HCEC 1CT (cell line): ENCODE measurements around the gene ACP4.
"Not testable (repeated sequence)": the region's sequence is repeated elsewhere in the genome, so short reads cannot be mapped to it uniquely, and the experiment has no call there.

Experiments used
- DNase-seq: peaks from one replicate; pipeline ENCODE4 v3.0.0-alpha.2; 2017

ACP4 gene

GRCh38 chr19:50777830-50778303 lies 12.3 kb upstream of the ACP4 start:
- no peak for DNase-seq

- DNase-seq = no peak
These were observed 11.2 kb upstream of the ACP4 start for GRCh38 chr19:50778906-50779430.

- no peak for DNase-seq
These were observed 10.4 kb upstream of the ACP4 start for GRCh38 chr19:50779504-50780457.

GRCh38 chr19:50780753-50781435 lies 9.3 kb upstream of the ACP4 start:
- no peak for DNase-seq

- DNase-seq = not testable (repeated sequence)
These were observed 6.4 kb upstream of the ACP4 start for GRCh38 chr19:50783848-50784152.

GRCh38 chr19:50784710-50785109 lies 5.5 kb upstream of the ACP4 start:
- DNase-seq = no peak

GRCh38 chr19:50785329-50785728 lies 4.9 kb upstream of the ACP4 start:
- no peak for DNase-seq

GRCh38 chr19:50790922-50791467 lies 780 bp downstream of the ACP4 start:
- no peak for DNase-seq

GRCh38 chr19:50791594-50792271 lies 1.5 kb downstream of the ACP4 start:
- DNase-seq = no peak

- no peak for DNase-seq
These were observed 2.3 kb downstream of the ACP4 start for GRCh38 chr19:50792272-50793250.

GRCh38 chr19:50793558-50794065 lies 3.4 kb downstream of the ACP4 start:
- DNase-seq = no peak

GRCh38 chr19:50794074-50794875 lies 4.1 kb downstream of the ACP4 start:
- no peak for DNase-seq

- peak; percentile 29 for DNase-seq
These were observed 4.9 kb downstream of the ACP4 start for GRCh38 chr19:50794876-50795663.

GRCh38 chr19:50795664-50796073 lies 5.5 kb downstream of the ACP4 start:
- DNase-seq = no peak

- no peak for DNase-seq
These were observed 6.0 kb downstream of the ACP4 start for GRCh38 chr19:50796128-50796633.

- DNase-seq = no peak
These were observed 6.6 kb downstream of the ACP4 start for GRCh38 chr19:50796634-50797428.

GRCh38 chr19:50797429-50797780 lies 7.2 kb downstream of the ACP4 start:
- DNase-seq = no peak

GRCh38 chr19:50797781-50798658 lies 7.8 kb downstream of the ACP4 start:
- no peak for DNase-seq
